PFSK-1 (cell line): ENCODE measurements around the gene CHST3.

Source experiments
- FOXP2 ChIP-seq: optimal IDR thresholded peaks from 2 replicates; pipeline ENCODE3; 2011; ENCODE audit warnings: borderline replicate concordance, control low read depth, inconsistent platforms; ENCODE audit not compliant: insufficient read depth; ENCODE audit errors: extremely low read length, extremely low read depth
- POLR2AphosphoS5 ChIP-seq: IDR thresholded peaks from 2 replicates; pipeline ENCODE4 v1.6.1; 2012; ENCODE audit warnings: low read depth, mild to moderate bottlenecking, control low read depth, low read length, moderate library complexity
- SIN3A ChIP-seq: IDR thresholded peaks from 2 replicates; pipeline ENCODE4 v1.6.1; 2012; ENCODE audit warnings: mild to moderate bottlenecking, low read length, moderate library complexity, borderline replicate concordance; ENCODE audit not compliant: insufficient read depth
- TAF1 ChIP-seq: IDR thresholded peaks from 2 replicates; pipeline ENCODE4 v1.6.1; 2012; ENCODE audit warnings: low read length, control low read depth, borderline replicate concordance; ENCODE audit not compliant: insufficient read depth
- TF ChIP-seq, protein P1 (sequence below), 2 experiments: IDR thresholded peaks; 2 replicates each; pipeline versions ENCODE4 v1.6.1 to v1.8.0; 2011 to 2012; ENCODE audit warnings: low read depth in 2 of 2, low read length in 2 of 2, control low read depth in 1 of 2, inconsistent platforms in 1 of 2, mild to moderate bottlenecking in 1 of 2, moderate library complexity in 1 of 2; ENCODE audit not compliant: insufficient read depth in 1 of 2

- TF ChIP-seq, protein P1, sequence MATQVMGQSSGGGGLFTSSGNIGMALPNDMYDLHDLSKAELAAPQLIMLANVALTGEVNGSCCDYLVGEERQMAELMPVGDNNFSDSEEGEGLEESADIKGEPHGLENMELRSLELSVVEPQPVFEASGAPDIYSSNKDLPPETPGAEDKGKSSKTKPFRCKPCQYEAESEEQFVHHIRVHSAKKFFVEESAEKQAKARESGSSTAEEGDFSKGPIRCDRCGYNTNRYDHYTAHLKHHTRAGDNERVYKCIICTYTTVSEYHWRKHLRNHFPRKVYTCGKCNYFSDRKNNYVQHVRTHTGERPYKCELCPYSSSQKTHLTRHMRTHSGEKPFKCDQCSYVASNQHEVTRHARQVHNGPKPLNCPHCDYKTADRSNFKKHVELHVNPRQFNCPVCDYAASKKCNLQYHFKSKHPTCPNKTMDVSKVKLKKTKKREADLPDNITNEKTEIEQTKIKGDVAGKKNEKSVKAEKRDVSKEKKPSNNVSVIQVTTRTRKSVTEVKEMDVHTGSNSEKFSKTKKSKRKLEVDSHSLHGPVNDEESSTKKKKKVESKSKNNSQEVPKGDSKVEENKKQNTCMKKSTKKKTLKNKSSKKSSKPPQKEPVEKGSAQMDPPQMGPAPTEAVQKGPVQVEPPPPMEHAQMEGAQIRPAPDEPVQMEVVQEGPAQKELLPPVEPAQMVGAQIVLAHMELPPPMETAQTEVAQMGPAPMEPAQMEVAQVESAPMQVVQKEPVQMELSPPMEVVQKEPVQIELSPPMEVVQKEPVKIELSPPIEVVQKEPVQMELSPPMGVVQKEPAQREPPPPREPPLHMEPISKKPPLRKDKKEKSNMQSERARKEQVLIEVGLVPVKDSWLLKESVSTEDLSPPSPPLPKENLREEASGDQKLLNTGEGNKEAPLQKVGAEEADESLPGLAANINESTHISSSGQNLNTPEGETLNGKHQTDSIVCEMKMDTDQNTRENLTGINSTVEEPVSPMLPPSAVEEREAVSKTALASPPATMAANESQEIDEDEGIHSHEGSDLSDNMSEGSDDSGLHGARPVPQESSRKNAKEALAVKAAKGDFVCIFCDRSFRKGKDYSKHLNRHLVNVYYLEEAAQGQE (IDR thresholded peaks at IDR 0.05; ENCODE audit: insufficient read depth in 1 of 2, low read depth in 2 of 2, low read length in 2 of 2): no peak
- no peak for TF ChIP-seq POLR2AphosphoS5
- no peak for TF ChIP-seq SIN3A
- TF ChIP-seq TAF1: no peak
- TF ChIP-seq FOXP2: no peak
Measured at GRCh38 chr10:71946700-71947099, 17.5 kb upstream of the CHST3 start.
